Peyer's patch (tissue), 4 donors: Measurements from ENCODE around the gene KDM2B.

Experiments used
- CTCF ChIP-seq, 6 experiments: fragments of 450-650 bp in 4 of 6; fragments of 200-600 bp in 2 of 6; sonication (generic) in 1 of 6; IDR thresholded peaks; one replicate each; pipeline ENCODE4 v1.5.1; 2017 to 2019; ENCODE audit warnings: antibody characterized with exemption in 6 of 6, mild to moderate bottlenecking in 3 of 6, moderate library complexity in 1 of 6
- POLR2A ChIP-seq, 2 donors: fragments of 450-650 bp; IDR thresholded peaks; one replicate each; pipeline ENCODE4 v1.5.1; 2017; ENCODE audit warnings: antibody characterized with exemption in 2 of 2, mild to moderate bottlenecking in 2 of 2, moderate library complexity in 2 of 2

- TF ChIP-seq CTCF (IDR thresholded peaks at IDR 0.05) (no peak), POLR2A (IDR thresholded peaks at IDR 0.05) (no peak)
Observed at GRCh38 chr12:121513464-121514183, 67.2 kb downstream of the KDM2B start.
